GM19328 (cell line): ENCODE data around the gene GKN1.

Source experiments
- ATAC-seq: cut with Tn5 transposase; IDR thresholded peaks from one replicate; pipeline ENCODE4 v1.9.1; 2021; ENCODE audit warnings: mild to moderate bottlenecking, moderate library complexity; ENCODE audit not compliant: unreplicated experiment

Gene GKN1

DNA sequence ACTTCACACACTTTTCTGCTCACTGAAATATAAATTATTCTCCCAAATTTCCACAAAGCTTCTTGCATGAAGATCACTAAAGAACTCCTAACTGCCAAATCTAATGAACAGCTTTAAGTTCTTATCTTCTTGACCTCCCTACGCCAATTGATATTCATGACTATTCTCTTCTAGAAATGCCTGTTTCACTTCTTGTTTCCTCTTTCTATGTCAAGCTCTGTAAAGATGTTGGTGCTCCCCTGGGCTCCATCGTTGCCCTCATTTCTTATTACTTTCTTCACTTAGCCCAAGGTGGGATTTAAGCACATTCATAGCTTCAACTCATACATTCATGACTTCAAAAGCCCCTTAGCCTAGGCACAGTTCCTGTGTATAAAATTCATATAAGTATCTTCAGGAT, 29.3 kb downstream of the GKN1 start:
- no peak for ATAC-seq

DNA sequence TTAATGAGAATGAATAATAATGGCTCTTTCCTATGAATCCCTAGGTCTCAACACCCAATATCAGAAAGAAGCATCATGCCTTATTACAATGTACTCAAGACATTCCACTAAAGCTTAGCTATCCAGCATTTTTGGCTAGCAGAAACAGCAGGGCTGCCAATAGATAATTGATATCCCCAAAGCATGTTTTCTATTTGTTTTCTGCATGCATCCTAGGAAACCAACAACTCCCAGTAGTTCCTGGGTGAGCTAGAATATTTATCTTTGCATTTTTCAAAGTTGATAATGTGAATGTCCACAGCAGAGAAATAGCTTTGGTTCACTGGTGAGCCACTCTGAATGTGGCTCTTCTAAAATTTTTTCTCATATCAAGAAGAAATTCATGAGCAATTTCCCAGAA, 32.7 kb downstream of the GKN1 start:
- no peak for ATAC-seq

GRCh38 chr2:69007603-69008002, 33.2 kb downstream of the GKN1 start:
- ATAC-seq, result no peak

GRCh38 chr2:69010437-69011194, 36.2 kb downstream of the GKN1 start:
- ATAC-seq, result no peak

GRCh38 chr2:69011611-69012157, 37.2 kb downstream of the GKN1 start:
- ATAC-seq, result no peak

GRCh38 chr2:69012310-69013141, 38.1 kb downstream of the GKN1 start:
- no peak for ATAC-seq

- no peak for ATAC-seq
These were observed 38.9 kb downstream of the GKN1 start, which contains the start of gene ANTXR1 for GRCh38 chr2:69013142-69013839. TSS of gene ANTXR1 (plus strand) at chr2:69013179. CDS start at chr2:69013500, 321 bp downstream.

GRCh38 chr2:69013840-69014821, 39.7 kb downstream of the GKN1 start:
- no peak for ATAC-seq

DNA sequence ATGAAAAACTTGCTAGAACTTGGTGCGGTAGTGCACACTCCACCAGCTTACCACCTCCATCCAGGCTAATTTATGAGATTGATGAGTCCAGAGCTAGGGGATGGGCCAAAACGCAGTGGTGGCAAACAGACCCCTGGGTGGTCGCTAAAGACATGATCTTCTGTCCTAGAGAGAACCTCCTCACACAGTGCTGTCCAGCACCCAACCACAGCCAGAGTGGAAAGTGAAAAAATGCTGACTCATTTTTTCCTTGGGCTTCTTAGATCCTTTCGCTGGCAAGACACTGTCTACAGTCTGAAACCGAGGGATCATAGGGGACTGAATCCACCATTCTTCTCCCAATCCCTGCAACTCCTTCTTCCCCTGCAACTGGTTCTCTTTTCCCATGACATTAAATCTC, 42.6 kb downstream of the GKN1 start:
- no peak for ATAC-seq

DNA sequence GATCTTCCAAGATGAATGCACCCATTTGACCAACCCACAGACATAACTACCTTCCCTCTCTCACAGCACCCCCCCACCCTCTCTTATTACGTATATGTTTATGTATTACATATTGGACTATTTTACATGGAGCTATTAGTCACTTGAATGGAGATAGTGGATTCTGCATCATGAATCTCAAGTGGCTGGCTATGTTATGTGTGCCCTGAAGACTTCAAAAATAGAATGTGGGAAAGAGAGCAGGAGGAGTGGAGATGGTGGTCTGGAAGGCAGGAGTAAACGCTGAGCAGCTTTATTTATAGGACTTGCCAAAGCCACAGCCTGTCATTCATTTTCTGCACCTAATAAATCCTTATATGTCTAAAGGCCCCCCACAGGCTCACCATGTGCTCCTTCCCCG, 43.4 kb downstream of the GKN1 start:
- ATAC-seq, result no peak

GRCh38 chr2:69018678-69019095, 44.3 kb downstream of the GKN1 start:
- ATAC-seq, result no peak

- no peak for ATAC-seq
These were observed 46.3 kb downstream of the GKN1 start for GRCh38 chr2:69020496-69021426.

GRCh38 chr2:69021727-69022126, 47.3 kb downstream of the GKN1 start:
- no peak for ATAC-seq

- no peak for ATAC-seq
These were observed 48.1 kb downstream of the GKN1 start for GRCh38 chr2:69022548-69022947.

DNA sequence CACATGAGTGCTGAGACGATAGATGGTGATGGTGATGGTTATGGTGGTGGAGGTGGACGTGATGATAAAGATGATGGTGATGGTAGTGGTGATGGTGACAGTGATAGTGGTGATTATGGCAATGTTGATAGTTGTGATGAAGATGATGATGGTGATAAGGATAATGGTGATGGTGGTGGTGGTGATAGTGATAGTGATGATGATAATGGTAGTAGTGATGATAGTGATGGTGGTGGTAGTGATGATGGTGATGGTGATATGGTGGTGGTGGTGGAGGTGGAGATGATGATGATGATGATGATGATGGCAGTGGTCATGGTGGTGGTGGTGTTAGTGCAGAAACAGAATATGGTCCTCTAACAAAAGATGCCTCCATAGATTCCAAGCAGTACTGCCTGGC, 48.8 kb downstream of the GKN1 start:
- ATAC-seq, result no peak

DNA sequence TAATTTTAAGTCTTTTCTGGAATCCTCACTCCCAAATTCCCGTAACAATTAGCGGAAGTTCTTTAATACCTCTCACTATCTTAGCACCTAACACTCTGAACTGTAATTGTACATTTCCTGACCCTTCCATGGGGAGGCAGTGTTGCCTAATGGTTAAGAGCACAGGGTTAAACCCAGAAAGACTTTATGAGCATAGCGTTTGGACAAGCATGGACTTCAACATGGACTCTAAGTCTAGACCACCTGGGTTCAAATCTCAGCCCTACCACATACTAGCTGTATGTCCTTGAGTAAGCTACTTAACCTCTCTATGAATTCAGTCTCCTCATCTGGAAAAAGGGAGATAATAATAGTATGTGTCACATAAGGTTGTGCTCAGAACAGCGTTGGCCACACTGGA, 51.6 kb downstream of the GKN1 start:
- no peak for ATAC-seq

- no peak for ATAC-seq
These were observed 52.4 kb downstream of the GKN1 start for GRCh38 chr2:69026691-69027459.
